ENCODE results near the gene CLIC5.

The CLIC5 gene

DNA sequence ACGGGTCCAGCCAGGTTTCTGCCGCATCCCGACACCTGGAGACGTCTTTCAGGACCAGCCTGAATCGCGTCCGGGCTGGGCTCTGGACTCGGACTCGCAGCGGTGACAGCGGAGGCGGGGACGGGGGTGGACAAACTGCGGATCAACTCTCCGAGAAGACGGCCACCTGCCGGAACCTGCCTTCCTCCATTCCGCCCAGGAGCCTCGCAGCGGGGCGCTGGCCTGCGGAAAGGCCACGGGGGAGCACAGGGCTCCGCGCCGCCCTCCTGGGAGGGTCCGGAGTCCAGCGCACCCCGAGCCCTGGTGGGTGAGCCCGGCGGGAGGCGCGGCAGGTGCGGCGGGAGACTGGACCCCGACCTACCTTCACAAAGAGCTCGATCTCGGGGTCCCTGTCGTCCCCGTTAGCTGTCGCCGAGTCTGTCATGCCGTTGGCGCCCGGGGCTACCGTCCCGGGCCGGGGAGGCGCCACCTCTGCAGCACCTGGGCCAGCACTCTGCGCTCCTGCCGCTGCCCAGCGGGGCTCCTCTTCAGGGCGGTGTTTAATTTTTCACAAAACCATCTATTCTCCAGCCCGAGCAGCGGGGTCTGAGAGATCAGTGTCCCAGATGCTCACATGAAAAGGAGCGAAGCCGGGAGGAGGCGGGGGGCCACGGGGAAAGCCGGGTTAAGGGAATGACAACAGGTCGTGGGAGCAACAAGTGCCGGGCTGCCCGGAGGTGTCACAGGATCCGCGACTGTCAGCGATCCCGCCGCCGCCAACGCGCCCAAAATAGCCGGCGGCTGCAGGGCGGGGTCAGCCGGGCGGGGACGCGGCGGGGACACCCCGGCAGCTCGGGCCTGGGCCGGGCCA, at the start of gene CLIC5:
Gene CLIC5 (minus strand): TSS at position 742 of the 850 bp plus-strand sequence. CDS start 318 bp downstream, at position 424.
- no peak within 1 kb of the TSS for H3K4me3 ChIP-seq (ENCODE audit: low read length, poor library complexity, severe bottlenecking)
- no peaks in the 10 kb centered on the region for H3K79me2 ChIP-seq (ENCODE audit: insufficient read depth, low read length)
- H3K9me2 ChIP-seq (replicated peaks; ENCODE audit: low read depth, low read length) = no peaks in the 10 kb centered on the region
- H3F3A ChIP-seq (ENCODE audit: low read depth) = no peaks in the 10 kb centered on the region
- no peaks in the 10 kb centered on the region for H3K9me3 ChIP-seq (ENCODE audit: insufficient read depth, low read depth, low read length)
- H3K36me3 ChIP-seq (ENCODE audit: insufficient read depth, low read length) = no peaks in the 10 kb centered on the region
- no peak for TF ChIP-seq EZH2phosphoT487 (IDR thresholded peaks at IDR 0.05; ENCODE audit: borderline replicate concordance)
- TF ChIP-seq, protein P1, sequence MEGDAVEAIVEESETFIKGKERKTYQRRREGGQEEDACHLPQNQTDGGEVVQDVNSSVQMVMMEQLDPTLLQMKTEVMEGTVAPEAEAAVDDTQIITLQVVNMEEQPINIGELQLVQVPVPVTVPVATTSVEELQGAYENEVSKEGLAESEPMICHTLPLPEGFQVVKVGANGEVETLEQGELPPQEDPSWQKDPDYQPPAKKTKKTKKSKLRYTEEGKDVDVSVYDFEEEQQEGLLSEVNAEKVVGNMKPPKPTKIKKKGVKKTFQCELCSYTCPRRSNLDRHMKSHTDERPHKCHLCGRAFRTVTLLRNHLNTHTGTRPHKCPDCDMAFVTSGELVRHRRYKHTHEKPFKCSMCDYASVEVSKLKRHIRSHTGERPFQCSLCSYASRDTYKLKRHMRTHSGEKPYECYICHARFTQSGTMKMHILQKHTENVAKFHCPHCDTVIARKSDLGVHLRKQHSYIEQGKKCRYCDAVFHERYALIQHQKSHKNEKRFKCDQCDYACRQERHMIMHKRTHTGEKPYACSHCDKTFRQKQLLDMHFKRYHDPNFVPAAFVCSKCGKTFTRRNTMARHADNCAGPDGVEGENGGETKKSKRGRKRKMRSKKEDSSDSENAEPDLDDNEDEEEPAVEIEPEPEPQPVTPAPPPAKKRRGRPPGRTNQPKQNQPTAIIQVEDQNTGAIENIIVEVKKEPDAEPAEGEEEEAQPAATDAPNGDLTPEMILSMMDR (conservative IDR thresholded peaks at IDR 0.05; ENCODE audit: low read length) = no peak
- H4K20me1 ChIP-seq (ENCODE audit: insufficient read depth, low read length, poor library complexity, severe bottlenecking) = no peaks in the 10 kb centered on the region
- no peak within 1 kb of the TSS for H3K9ac ChIP-seq (ENCODE audit: low read depth, low read length, poor library complexity, severe bottlenecking)
- no peak within 1 kb of the TSS for H2AFZ ChIP-seq (ENCODE audit: low read length)
- H3K4me1 ChIP-seq (ENCODE audit: insufficient read depth, low read length, poor library complexity, severe bottlenecking) = peaks cover 10% of the 10 kb centered on the region
- no peaks in the 10 kb centered on the region for H3K27me3 ChIP-seq (ENCODE audit: insufficient read depth, low read length, poor library complexity, severe bottlenecking)
- no peak within 1 kb of the TSS for H3K4me2 ChIP-seq (ENCODE audit: low read depth, low read length, poor library complexity, severe bottlenecking)

DNA sequence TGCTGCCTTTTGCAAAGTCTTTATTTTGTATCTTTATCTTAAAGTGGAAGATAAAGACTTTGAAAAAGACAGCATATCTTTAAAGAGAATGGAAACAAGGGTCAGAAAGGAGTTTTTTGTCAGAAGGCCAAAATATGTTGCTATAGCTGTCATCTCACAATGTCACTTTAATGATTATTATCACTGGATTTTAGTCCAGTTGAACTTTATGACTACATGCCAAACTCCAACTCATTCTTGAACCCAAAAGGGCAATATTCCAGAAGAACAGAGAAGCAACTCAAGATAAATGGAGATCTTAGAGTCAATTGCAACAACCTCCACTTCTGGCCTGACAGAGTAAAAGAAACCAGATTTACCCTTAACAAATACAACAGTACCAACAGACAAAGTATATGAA, 47.3 kb upstream of the CLIC5 start:
- Histone ChIP-seq H3K9me2 (replicated peaks; ENCODE audit: low read depth, low read length) (no peaks in the 10 kb centered on the region), H3K4me1 (ENCODE audit: insufficient read depth, low read length, poor library complexity, severe bottlenecking) (no peaks in the 10 kb centered on the region), H4K20me1 (ENCODE audit: insufficient read depth, low read length, poor library complexity, severe bottlenecking) (no peaks in the 10 kb centered on the region), H3K4me3 (ENCODE audit: low read length, poor library complexity, severe bottlenecking) (no peak overlapping the region), H3K4me2 (ENCODE audit: low read depth, low read length, poor library complexity, severe bottlenecking) (no peak overlapping the region), H3F3A (ENCODE audit: low read depth) (no peaks in the 10 kb centered on the region), H3K9me3 (ENCODE audit: insufficient read depth, low read depth, low read length) (no peaks in the 10 kb centered on the region), H3K9ac (ENCODE audit: low read depth, low read length, poor library complexity, severe bottlenecking) (no peak overlapping the region), H2AFZ (ENCODE audit: low read length) (no peak overlapping the region), H3K79me2 (ENCODE audit: insufficient read depth, low read length) (no peaks in the 10 kb centered on the region), H3K36me3 (ENCODE audit: insufficient read depth, low read length) (no peaks in the 10 kb centered on the region), H3K27me3 (ENCODE audit: insufficient read depth, low read length, poor library complexity, severe bottlenecking) (no peaks in the 10 kb centered on the region)
- TF ChIP-seq, protein P1 (conservative IDR thresholded peaks at IDR 0.05; ENCODE audit: low read length) = no peak
- TF ChIP-seq EZH2phosphoT487 (IDR thresholded peaks at IDR 0.05; ENCODE audit: borderline replicate concordance) = no peak

- Histone ChIP-seq H3K4me1 (ENCODE audit: insufficient read depth, low read length, poor library complexity, severe bottlenecking) (no peaks in the 10 kb centered on the region), H3K36me3 (ENCODE audit: insufficient read depth, low read length) (no peaks in the 10 kb centered on the region), H3K4me2 (ENCODE audit: low read depth, low read length, poor library complexity, severe bottlenecking) (no peak overlapping the region), H3K9me3 (ENCODE audit: insufficient read depth, low read depth, low read length) (no peaks in the 10 kb centered on the region), H4K20me1 (ENCODE audit: insufficient read depth, low read length, poor library complexity, severe bottlenecking) (no peaks in the 10 kb centered on the region), H3K9ac (ENCODE audit: low read depth, low read length, poor library complexity, severe bottlenecking) (no peak overlapping the region), H3F3A (ENCODE audit: low read depth) (no peaks in the 10 kb centered on the region), H2AFZ (ENCODE audit: low read length) (no peak overlapping the region), H3K79me2 (ENCODE audit: insufficient read depth, low read length) (no peaks in the 10 kb centered on the region), H3K27me3 (ENCODE audit: insufficient read depth, low read length, poor library complexity, severe bottlenecking) (no peaks in the 10 kb centered on the region), H3K9me2 (replicated peaks; ENCODE audit: low read depth, low read length) (no peaks in the 10 kb centered on the region), H3K4me3 (ENCODE audit: low read length, poor library complexity, severe bottlenecking) (no peak overlapping the region)
- TF ChIP-seq, protein P1 (conservative IDR thresholded peaks at IDR 0.05; ENCODE audit: low read length) = no peak
- no peak for TF ChIP-seq EZH2phosphoT487 (IDR thresholded peaks at IDR 0.05; ENCODE audit: borderline replicate concordance)
Observed at GRCh38 chr6:46062312-46062711, 46.7 kb upstream of the CLIC5 start.
